ENCODE results near the gene TECR.

Gene TECR

DNA sequence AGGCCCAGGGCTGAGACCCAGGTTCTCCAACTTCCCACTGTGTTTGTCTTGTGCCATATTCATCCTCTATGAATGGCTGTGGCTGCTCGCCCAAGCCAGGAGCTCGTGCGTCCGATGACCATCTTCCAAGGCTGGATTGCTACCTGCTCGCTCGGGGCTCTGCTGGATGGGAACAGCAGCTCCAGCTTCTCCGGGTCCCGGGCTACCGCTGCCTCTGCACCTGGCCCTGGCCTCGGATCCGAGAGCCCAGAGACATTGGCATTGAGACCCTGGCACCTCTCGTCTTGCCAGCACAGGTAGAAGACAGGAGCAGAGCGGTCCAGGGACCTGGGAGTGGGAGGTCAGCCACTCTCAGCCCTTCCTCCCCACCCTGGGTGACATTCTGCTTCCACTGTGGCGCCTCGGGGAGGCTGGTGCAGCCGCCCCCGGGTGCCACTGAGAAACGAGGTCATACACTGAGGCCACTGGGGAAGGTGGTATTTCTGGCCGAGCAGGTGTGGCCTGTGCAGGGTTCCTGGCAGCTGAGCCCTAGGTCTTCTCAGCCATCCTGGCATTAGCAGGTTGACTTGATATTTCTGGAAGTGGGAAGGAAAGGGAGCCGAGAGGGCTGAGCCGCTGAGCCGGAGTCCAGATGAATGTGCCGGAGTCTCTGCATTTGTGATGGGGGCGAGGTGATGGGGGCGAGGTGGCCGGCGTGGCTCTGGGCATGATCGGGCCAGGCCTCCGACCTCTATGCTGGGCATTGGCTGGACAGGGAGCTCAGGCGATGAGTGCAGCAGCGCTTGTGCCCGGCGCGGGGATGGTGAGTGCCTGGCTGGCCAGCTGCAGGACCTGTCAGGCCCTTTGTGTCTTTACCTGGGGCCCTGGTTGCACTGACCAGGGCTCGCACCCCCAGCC lies 23.9 kb downstream of the TECR start:
- TF ChIP-seq EZH2 (optimal IDR thresholded peaks at IDR 0.05; ENCODE audit: low read depth, low read length) (no peak), CTCF (IDR thresholded peaks at IDR 0.05; ENCODE audit: low read length) (no peak), EZH2phosphoT487 (IDR thresholded peaks at IDR 0.05; ENCODE audit: low read length) (no peak)
- Histone ChIP-seq H3K79me2 (ENCODE audit: low read length) (peaks cover 49% of the 10 kb centered on the region), H3K36me3 (replicated peaks; ENCODE audit: insufficient read depth, low read length) (no peaks in the 10 kb centered on the region), H2AFZ (ENCODE audit: low read length) (no peak overlapping the region), H3K4me2 (ENCODE audit: low read depth, low read length) (no peak overlapping the region), H3K4me3 (ENCODE audit: low read length) (no peak overlapping the region), H3K9me3 (replicated peaks; ENCODE audit: insufficient read depth, low read length) (no peaks in the 10 kb centered on the region), H4K20me1 (ENCODE audit: insufficient read depth, low read length) (0 out of 2 replicates have a peak, but pooled peaks cover 3% of the 10 kb centered on the region), H3K4me1 (ENCODE audit: low read length) (no peaks in the 10 kb centered on the region), H3K27ac (ENCODE audit: low read length) (no peak overlapping the region), H3K9me2 (replicated peaks; ENCODE audit: insufficient read depth, low read length) (no peaks in the 10 kb centered on the region), H3F3A (ENCODE audit: insufficient read depth, low read length) (no peaks in the 10 kb centered on the region), H3K9ac (ENCODE audit: low read length) (no peak overlapping the region), H3K27me3 (replicated peaks; ENCODE audit: insufficient read depth, low read length) (no peaks in the 10 kb centered on the region)
- DNase-seq, result no peak

- Histone ChIP-seq H3K4me1 (ENCODE audit: low read length) (no peaks in the 10 kb centered on the region), H3K9me3 (replicated peaks; ENCODE audit: insufficient read depth, low read length) (no peaks in the 10 kb centered on the region), H3F3A (ENCODE audit: insufficient read depth, low read length) (no peaks in the 10 kb centered on the region), H2AFZ (ENCODE audit: low read length) (no peak overlapping the region), H3K9me2 (replicated peaks; ENCODE audit: insufficient read depth, low read length) (no peaks in the 10 kb centered on the region), H3K4me3 (ENCODE audit: low read length) (no peak overlapping the region), H3K27me3 (replicated peaks; ENCODE audit: insufficient read depth, low read length) (no peaks in the 10 kb centered on the region), H4K20me1 (ENCODE audit: insufficient read depth, low read length) (0 out of 2 replicates have a peak, but pooled peaks cover 3% of the 10 kb centered on the region), H3K4me2 (ENCODE audit: low read depth, low read length) (no peak overlapping the region), H3K9ac (ENCODE audit: low read length) (no peak overlapping the region), H3K36me3 (replicated peaks; ENCODE audit: insufficient read depth, low read length) (no peaks in the 10 kb centered on the region), H3K79me2 (ENCODE audit: low read length) (peaks cover 53% of the 10 kb centered on the region), H3K27ac (ENCODE audit: low read length) (no peak overlapping the region)
- TF ChIP-seq CTCF (IDR thresholded peaks at IDR 0.05; ENCODE audit: low read length) (no peak), EZH2phosphoT487 (IDR thresholded peaks at IDR 0.05; ENCODE audit: low read length) (no peak), EZH2 (optimal IDR thresholded peaks at IDR 0.05; ENCODE audit: low read depth, low read length) (no peak)
- DNase-seq, result no peak
Observed at GRCh38 chr19:14553939-14554243, 24.5 kb downstream of the TECR start.

GRCh38 chr19:14554382-14554812 lies 25.0 kb downstream of the TECR start:
- no peak overlapping the region for H3K4me2 ChIP-seq (ENCODE audit: low read depth, low read length)
- H3K36me3 ChIP-seq (replicated peaks; ENCODE audit: insufficient read depth, low read length), result no peaks in the 10 kb centered on the region
- no peaks in the 10 kb centered on the region for H3K9me2 ChIP-seq (replicated peaks; ENCODE audit: insufficient read depth, low read length)
- H4K20me1 ChIP-seq (ENCODE audit: insufficient read depth, low read length), result 0 out of 2 replicates have a peak, but pooled peaks cover 3% of the 10 kb centered on the region
- TF ChIP-seq CTCF (IDR thresholded peaks at IDR 0.05; ENCODE audit: low read length), result no peak
- TF ChIP-seq EZH2phosphoT487 (IDR thresholded peaks at IDR 0.05; ENCODE audit: low read length), result no peak
- TF ChIP-seq EZH2 (optimal IDR thresholded peaks at IDR 0.05; ENCODE audit: low read depth, low read length), result no peak
- H3K4me3 ChIP-seq (ENCODE audit: low read length), result no peak overlapping the region
- H3K4me1 ChIP-seq (ENCODE audit: low read length), result no peaks in the 10 kb centered on the region
- H3K9me3 ChIP-seq (replicated peaks; ENCODE audit: insufficient read depth, low read length), result no peaks in the 10 kb centered on the region
- H3K9ac ChIP-seq (ENCODE audit: low read length), result no peak overlapping the region
- H3K79me2 ChIP-seq (ENCODE audit: low read length), result peaks cover 58% of the 10 kb centered on the region
- H3K27ac ChIP-seq (ENCODE audit: low read length), result no peak overlapping the region
- H2AFZ ChIP-seq (ENCODE audit: low read length), result no peak overlapping the region
- no peaks in the 10 kb centered on the region for H3K27me3 ChIP-seq (replicated peaks; ENCODE audit: insufficient read depth, low read length)
- no peak for DNase-seq
- H3F3A ChIP-seq (ENCODE audit: insufficient read depth, low read length), result no peaks in the 10 kb centered on the region

All from MM.1S (cell line).